AG09319 (cell line): ENCODE results near the gene MARCHF3.
A peak's percentile ranks its signal among the peaks of the same experiment; 100 is the strongest.

Experiments
- DNase-seq: peaks from one replicate; pipeline ENCODE4 v3.0.0-alpha.2; 2010; ENCODE audit warnings: low read depth; ENCODE audit errors: extremely low read depth
- TF ChIP-seq, protein P1 (sequence below): IDR thresholded peaks from 2 replicates; pipeline ENCODE4 v1.5.1; 2011; ENCODE audit warnings: low read depth, mild to moderate bottlenecking, inconsistent platforms, low read length, moderate library complexity

Gene MARCHF3

DNA sequence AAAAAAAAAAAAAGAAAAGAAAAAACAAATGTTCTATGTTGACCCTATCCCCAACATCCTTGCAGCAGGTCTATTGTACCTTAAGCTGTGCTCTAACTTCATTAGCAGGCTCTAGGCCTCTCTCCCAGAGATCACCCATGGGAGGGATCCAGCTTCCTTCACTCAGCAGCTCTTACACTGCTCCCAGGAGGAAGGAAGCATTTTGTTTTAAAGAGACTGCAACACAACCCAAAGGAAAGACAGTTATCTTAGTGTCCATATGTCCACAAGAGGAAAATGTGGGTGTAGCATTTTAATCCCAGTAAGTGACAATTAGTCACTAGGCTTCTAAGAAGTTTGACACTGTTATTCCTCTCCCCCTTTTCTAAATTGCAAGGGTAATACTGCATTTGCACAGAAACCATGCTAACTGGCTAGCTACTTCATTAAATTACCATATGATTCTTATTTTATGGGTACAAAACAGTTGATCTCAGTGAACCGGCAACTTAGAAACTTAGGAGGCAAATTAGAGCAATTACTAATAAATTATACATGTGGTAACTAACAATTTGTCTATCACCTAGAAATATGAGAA is 58.8 kb downstream of the MARCHF3 start:
- no peak for DNase-seq
- TF ChIP-seq, protein P1, sequence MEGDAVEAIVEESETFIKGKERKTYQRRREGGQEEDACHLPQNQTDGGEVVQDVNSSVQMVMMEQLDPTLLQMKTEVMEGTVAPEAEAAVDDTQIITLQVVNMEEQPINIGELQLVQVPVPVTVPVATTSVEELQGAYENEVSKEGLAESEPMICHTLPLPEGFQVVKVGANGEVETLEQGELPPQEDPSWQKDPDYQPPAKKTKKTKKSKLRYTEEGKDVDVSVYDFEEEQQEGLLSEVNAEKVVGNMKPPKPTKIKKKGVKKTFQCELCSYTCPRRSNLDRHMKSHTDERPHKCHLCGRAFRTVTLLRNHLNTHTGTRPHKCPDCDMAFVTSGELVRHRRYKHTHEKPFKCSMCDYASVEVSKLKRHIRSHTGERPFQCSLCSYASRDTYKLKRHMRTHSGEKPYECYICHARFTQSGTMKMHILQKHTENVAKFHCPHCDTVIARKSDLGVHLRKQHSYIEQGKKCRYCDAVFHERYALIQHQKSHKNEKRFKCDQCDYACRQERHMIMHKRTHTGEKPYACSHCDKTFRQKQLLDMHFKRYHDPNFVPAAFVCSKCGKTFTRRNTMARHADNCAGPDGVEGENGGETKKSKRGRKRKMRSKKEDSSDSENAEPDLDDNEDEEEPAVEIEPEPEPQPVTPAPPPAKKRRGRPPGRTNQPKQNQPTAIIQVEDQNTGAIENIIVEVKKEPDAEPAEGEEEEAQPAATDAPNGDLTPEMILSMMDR = no peak

DNA sequence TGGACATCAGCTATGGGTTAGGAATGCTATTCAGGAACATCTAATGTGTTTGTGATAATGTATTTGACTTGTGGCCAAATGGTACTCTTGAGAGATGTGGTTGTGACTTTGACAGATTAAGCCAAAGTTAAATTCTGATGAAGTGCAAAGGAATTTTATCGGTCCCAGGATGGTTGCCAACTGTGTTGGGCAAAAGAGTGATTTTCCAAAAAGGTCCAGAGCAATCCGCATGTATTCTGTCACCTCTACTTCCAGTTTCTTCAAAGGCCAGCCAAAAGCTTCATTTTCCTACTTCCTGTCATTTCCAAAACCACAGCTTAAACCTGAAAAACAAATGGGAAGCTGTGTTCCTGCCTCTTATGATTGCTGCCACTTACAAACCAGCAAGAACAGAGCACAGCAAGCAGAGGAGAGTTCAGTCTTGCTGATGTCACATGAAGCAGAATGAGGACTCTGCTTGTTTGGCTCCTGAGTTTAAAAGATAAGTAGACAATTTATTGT is 59.8 kb downstream of the MARCHF3 start:
- TF ChIP-seq, protein P1 = no peak
- DNase-seq = peak; percentile 49

DNA sequence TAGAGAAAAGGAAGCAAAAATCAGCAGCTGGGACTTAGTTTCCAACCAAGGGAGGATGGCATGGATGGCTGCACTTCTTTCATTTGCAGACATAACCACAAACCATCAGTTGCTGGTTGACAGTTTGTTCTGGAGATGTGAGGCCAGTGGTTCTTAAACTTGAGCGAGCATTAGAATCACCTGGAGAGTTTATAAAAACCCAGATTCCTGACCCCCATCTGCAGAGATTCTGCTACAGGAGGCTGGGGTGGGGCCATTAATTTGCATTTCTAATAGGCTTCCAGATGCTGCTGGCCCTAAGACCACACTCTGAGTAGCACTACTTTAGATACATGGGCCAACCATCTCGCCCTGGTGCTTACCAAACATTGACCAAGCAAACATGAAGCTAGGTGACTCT is 60.8 kb downstream of the MARCHF3 start:
- TF ChIP-seq, protein P1 = no peak
- no peak for DNase-seq

DNA sequence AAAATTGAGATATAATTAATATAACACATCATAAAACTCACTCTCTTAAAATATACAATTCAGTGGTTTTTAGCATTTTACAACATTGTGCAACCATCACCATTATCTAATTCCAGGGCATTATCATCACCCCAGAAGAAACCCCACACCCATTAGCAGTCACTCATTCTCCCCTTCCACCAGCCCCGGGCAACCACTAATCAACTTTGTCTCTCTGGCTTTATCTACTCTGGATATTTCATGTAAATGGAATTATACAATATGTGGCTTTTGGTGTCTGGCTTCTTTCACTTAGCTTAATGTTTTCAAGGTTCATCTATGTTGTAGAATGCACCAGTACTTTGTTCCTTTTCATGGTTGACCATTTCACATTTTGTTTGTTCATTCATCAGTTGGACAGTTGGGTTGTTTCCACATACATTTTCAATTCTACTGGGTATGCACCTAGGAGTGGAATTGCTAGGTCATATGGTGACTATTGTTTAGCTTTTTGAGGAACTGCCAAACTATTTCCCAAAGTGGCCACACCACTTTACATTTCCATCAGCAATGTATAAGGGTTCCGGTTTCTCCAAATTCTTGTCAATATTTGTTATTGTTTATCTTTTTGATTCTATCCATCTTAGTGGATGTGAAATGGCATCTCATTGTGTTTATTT is 62.4 kb downstream of the MARCHF3 start:
- TF ChIP-seq, protein P1 = no peak
- DNase-seq = peak; percentile 42

DNA sequence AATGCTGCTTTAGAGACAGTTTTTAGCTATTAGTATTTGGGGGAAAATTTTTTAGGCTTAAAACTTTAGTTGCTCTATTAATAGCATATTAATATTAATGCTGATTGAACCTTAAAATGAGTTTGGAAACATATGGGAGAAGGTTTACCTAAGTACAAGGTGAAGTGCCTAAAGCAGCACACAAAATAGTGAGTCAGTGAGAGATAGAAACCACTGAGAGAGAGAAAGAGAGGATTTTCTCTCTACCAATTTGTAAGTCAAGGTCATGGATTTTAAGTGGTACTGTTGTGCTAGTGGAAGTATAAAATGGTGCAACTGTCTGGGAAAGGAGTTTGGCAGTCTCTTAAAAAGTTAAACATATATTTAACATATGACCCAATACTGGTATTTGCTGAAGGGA is 64.9 kb downstream of the MARCHF3 start:
- no peak for DNase-seq
- TF ChIP-seq, protein P1 = no peak

DNA sequence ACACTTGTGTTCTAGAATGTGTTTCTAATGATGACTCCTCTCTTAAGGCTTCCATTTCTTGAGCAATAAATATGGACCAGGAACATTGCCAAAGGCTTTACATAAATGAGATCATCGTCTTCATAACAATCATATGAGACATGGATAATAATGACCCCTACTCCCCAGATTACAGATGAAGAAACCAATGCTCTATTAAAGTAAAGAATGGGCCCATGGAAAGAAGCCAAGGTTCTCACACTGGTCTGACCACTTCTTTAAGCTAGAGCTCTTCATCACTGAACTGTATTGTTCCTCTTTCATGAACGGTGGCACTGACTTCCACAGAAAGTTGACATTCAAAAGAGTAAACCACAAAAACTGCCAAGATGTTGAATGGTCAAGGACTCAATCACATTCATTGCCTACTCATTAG is 65.3 kb downstream of the MARCHF3 start:
- DNase-seq = peak; percentile 62
- TF ChIP-seq, protein P1 = no peak

DNA sequence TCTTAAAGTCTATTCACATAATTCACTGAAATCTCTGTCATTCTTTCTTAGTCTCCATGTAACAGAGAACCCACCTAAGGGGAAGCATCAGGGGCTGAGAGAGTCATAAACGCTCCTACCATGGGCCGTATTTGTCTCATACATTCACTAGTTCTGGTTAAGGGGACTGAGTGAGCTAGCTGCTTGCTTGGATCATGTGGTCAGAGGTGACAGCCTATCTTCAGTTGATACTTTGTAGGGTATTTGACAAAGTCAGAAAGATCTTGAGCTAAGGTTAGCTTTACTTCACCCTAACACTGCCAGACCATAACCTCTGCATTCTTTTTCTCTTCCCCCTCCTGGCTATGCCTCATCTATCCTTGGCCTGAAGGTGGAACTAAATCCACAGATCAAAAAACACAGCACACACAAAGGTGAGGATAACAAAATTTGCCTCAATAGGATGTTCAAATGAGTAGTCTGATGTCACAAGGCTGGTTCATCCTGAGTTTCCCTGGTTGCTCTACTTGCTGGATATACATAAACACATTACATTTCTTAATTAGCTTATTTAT is 66.5 kb downstream of the MARCHF3 start:
- no peak for DNase-seq
- TF ChIP-seq, protein P1 = no peak
